ENCODE measurements around the gene ABCC12. TPM values are rescaled to one million over a fixed set of nuclear protein-coding genes. Genes with fewer than 3 reads are reported as not detected.

ABCC12 gene
- total and polyA plus RNA-seq, 10 of the 15 experiments (the other 5 are each of a cell fraction or from before 2014, with no cell fraction given) = 0.02 to 0.03 (median 0.03) TPM; not detected in 6

- no peak for TF ChIP-seq ZBTB11 (CRISPR knock-in tag; IDR thresholded peaks at IDR 0.05)
- TF ChIP-seq EP300 (IDR thresholded peaks at IDR 0.05; ENCODE audit: borderline replicate concordance in 1 of 2, control insufficient read depth in 1 of 2, low read depth in 2 of 2, low read length in 2 of 2) = peak; percentile 54 to 96; a peak in 3 of 4 replicates
- TF ChIP-seq CBX3 (IDR thresholded peaks at IDR 0.05; ENCODE audit: borderline replicate concordance, low read depth) = no peak
- no peak for TF ChIP-seq SMC3 (IDR thresholded peaks at IDR 0.05; ENCODE audit: borderline replicate concordance, low read length)
- TF ChIP-seq ZNF384 (IDR thresholded peaks at IDR 0.05; ENCODE audit: borderline replicate concordance, low read depth, low read length) = no peak
- no peak for TF ChIP-seq NFYA (IDR thresholded peaks at IDR 0.05; ENCODE audit: borderline replicate concordance, low read depth, low read length)
- TF ChIP-seq SKIL (IDR thresholded peaks at IDR 0.05; ENCODE audit: low read depth, poor library complexity, severe bottlenecking) = peak; percentile 75
- peak; percentile 98 for TF ChIP-seq IRF4 (IDR thresholded peaks at IDR 0.05; ENCODE audit: low read depth, low read length)
- no peak for TF ChIP-seq USF2 (IDR thresholded peaks at IDR 0.05; ENCODE audit: borderline replicate concordance, low read depth, low read length)
- TF ChIP-seq PBX3 (IDR thresholded peaks at IDR 0.05; ENCODE audit: insufficient replicate concordance, low read depth, low read length) = no peak
- TF ChIP-seq BRCA1 (IDR thresholded peaks at IDR 0.05; ENCODE audit: low read depth, low read length) = no peak
- no peak for TF ChIP-seq E2F8 (IDR thresholded peaks at IDR 0.05; ENCODE audit: low read depth, partially characterized antibody)
- peak; percentile 81 for TF ChIP-seq PAX5 (IDR thresholded peaks at IDR 0.05; ENCODE audit: borderline replicate concordance, low read depth, low read length)
- TF ChIP-seq PAX8 (IDR thresholded peaks at IDR 0.05) = no peak
These were observed 32.8 kb upstream of the ABCC12 start (continued) for GRCh38 chr16:48188449-48189102.

Measured in GM12878 (cell line).